HL-60/S4 treated with phorbol 12-myristate 13-acetate at 8.2 ng/mL for 4 days and 3 days (cell line): ENCODE measurements around the gene ADAMTS3.

Experiments
- in situ Hi-C: fragments of 300-500 bp; cut with MboI; formaldehyde crosslinking; loops from 2 replicates; pipeline ENCODE4 v1.15.0; 2022; ENCODE audit warnings: low sequenced_read_pairs

Gene ADAMTS3

DNA sequence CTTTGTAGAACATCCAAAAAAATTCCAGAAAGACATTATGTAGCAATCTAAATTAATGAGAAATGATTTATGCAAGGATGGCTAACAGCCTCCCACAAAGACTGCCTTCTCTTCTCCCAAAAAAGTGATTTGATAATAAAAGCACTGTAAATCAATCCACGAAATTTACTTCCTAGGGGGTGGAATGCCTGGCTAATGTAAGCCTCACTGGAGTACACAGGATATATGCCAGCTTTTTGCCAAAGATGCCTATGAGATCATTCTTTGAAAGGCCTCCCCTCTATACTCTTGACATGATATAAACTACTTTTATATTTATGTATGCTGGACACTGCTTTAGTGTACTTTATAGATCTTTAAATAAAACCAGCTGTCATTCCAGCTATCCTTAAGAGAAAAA, 211.1 kb downstream of the ADAMTS3 start:
- in situ Hi-C loops: no loop called here

DNA sequence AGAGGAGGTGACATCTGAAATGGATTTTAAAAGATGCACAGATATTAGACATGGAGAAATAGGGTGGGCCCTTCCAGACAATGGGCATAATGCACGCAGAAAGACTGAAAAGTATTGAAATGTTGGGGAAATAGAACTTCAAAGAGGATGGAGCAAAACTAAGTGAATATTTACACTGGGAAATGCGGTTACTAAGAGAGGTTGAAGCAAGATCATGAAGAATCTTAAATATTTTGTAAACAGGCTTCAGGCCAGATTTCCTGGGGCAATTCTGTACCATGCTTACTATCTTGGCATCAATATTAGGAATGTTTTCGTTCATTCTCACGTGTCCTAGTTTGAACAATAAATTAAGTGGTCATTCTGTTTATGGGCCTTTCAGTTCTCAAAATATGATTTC, 216.3 kb downstream of the ADAMTS3 start:
- in situ Hi-C loops: no loop called here

- in situ Hi-C loops: no loop called here
Observed at GRCh38 chr4:72351521-72351920, 217.5 kb downstream of the ADAMTS3 start.

DNA sequence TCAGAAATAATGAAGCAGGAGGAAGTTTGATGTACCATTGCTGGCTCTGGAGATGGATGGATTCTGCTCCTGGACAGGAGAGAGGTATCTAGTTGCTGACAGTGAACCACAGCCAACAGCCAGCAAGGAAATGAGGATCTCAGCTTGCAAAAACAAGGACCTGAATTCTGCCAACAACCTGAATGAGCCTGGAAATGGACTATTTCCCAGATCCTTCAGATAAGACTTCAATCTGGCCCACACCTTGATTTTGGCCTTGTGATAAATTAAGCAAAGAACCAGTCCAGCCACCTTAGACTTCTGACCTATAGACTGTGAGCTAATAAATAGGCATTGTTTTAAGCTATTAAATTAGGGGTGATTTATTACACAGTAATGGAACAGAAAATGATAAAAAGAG, 220.3 kb downstream of the ADAMTS3 start:
- in situ Hi-C loops: no loop called here

GRCh38 chr4:72344418-72344817, 224.6 kb downstream of the ADAMTS3 start:
- in situ Hi-C loops: no loop called here

DNA sequence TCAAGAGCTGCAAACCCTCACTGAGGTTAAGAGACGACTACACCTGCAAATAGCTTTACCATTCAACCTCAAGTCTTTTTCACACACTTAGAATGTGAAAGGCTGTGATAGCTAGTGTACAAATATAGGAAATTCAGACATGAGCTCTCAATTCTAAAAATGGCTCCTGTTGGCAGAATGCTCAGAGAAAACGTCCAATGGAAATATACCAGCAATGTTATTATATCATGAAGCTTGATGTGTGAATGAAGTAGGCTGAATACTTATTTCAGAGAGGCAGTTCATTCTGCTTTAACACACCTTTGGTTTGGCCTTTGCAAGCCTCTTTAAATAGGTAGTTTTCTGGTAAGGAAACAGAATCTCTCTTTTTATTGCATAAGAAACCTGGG, 227.6 kb downstream of the ADAMTS3 start:
- in situ Hi-C loops: no loop called here

- in situ Hi-C loops: no loop called here
Observed at GRCh38 chr4:72340803-72341431, 228.1 kb downstream of the ADAMTS3 start.

- in situ Hi-C loops: no loop called here
Observed at GRCh38 chr4:72338060-72338459, 231.0 kb downstream of the ADAMTS3 start.

- in situ Hi-C loops: no loop called here
Observed at GRCh38 chr4:72330381-72330780, 238.6 kb downstream of the ADAMTS3 start.

DNA sequence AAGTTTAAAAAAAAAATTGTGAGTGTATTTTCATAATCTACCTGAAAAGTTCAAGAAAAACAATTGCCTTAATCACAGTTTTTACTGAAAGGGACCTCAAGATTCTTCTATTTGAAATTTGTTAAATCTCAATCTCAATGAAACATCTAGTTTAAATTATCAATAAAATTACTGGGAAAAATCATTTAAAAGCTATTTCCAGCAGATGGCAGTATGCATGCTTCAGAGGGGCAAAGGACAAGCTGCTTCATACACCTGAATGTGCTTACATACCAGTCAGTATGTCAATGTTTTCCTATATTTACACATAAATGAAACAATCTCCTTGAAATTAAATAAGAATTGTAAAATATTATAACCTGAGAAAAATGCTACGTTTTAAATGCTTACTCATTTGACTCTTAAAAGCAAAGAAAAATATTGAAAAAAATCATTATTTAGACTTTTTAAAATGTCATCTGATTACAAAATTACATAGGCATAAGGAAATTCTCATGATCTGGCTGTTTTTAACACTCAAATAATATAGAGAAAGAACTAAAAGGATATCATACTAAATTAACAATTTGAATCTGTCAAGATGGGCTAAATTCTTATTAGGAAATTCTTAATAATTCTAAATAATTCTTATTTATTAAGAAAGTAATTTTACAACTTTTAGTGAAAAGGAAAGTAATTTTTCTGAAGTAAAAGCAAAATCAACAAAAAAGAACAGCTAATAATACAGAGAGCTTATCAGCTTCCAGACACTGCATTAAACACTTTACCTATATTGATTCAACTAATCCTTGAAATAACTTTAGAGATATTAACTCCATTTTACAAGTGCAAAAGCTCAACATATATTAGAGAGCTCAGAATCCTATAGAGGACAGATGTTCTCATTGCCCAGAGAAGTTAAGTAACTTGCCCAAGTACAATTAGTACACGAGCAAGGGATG, 242.1 kb downstream of the ADAMTS3 start:
- in situ Hi-C loops: no loop called here

DNA sequence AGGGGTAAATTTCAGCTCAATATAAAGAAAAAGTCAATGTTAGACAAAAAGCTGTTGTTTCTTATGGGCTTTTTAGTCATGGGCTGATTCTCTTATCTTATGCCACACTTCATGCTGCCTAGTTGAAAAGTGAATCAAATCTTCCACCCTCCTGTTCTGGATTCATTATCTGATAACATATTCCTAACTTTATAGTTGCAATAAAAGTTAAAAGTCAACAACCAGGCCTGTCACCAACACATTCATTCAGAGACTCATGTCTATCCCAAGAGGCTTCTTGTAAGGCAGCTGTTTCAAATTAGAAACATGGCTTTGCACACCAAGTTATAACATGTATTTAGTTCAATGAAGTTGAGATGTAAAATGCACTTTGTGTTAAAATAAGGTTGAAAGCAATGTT, 243.8 kb downstream of the ADAMTS3 start:
- in situ Hi-C loops: no loop called here

DNA sequence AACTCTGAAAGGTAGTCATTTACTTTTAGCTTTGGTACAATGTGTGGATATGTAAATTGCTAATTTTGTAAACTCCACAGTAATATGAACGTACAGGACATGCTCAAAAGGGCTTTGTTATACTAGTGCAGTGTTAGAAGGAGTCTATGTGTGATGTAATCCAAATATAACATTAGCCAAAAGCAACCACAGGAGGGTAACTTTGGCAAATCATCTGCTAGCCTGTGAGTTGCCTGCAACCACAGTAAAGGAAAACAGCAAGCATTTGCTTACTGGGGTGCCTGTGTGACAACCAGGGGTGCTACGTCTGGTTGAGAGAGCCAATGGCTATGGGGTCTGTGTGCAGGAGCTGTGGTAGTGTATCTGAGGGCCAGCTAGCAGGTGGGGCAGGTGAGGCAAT, 245.8 kb downstream of the ADAMTS3 start:
- in situ Hi-C loops: no loop called here

DNA sequence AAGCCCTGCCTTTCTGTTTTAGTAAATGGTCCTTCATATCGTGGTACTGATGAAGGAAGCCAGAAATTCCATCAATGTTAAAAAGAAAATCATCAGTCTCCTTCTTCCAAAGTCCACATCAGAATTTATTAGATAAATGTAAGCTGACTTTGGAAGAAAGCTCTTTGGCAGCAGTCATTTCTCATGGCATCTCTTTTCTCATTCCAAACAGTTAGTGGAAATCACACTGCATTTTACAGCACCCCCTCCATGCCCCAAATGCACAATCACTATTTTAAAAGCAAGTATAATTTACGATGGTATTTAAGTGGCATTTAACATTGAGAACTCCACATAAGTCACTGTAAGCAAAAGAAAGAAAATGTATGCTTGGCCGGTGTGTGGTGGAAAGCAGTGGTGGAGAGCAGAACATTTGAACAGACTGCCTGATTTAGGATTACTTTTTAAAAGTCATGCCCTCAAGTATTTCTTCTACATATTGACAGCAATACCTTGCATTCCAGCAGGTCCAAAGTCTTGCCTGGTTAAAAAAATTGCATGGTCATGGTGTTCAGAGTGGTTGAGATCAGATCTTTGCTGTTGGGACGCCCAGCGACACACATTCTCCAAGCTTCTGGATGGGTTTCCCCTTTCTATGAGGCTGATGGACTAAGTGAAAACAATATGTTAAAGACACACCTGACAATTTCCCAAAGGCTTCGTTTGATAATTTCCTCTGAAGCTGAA, 248.6 kb downstream of the ADAMTS3 start:
- in situ Hi-C loops: no loop called here

DNA sequence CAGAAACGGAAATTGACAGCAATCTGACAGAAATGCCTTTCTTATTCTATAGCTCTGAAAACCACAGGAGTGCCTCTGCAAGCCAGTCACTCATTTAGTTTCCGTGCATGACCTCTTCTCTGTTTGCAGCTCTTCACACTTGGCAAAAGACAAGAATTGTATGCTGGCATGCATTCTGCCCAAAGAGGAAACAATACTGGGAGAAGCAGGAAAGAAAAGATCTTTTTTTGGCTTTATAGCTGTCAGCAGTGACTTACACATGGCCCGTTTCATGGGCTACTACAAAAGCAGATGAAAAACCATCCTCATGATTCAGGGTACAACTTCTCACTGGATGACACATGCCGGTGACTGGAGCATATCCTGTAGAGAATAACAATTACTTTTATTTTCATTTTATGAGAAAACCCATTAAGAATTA, 249.4 kb downstream of the ADAMTS3 start:
- in situ Hi-C loops: no loop called here

DNA sequence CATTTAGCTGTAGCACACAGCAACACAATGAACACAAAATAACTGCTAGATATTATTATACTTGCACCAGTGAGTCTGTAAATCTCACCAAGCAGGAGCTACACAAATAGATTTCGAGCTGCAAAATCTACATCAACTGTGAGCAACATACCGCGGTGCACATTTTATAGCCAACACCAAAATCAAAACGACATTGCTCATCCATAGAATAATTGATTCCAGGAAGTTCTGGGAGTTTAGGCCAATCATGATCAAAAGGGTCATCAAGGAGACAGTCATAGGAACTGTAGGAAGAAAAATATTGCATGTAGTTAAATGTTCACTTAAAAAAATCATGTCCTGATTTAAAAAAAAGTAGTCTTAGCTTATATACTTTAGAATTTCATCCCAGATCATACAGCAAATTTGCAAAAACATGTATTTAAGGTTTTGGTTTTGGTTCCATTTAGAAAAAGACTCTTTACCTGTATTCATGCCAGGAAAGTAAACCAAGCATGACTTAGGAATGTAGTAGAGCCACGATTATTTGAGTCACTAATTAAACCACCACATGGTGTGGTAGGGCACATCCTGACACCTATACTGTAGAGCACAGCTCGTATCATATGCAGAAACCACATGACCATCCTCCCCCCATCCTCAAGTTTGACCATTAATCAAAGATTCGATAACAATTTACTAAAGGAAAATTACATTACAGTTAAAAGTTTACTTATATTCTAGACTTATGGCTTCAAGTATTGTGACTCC, 250.4 kb downstream of the ADAMTS3 start:
- in situ Hi-C loops: no loop called here

GRCh38 chr4:72314869-72315268, 254.2 kb downstream of the ADAMTS3 start:
- in situ Hi-C loops: no loop called here

GRCh38 chr4:72313121-72313520, 255.9 kb downstream of the ADAMTS3 start:
- in situ Hi-C loops: no loop called here

GRCh38 chr4:72312032-72312650, 256.9 kb downstream of the ADAMTS3 start:
- in situ Hi-C loops: no loop called here

DNA sequence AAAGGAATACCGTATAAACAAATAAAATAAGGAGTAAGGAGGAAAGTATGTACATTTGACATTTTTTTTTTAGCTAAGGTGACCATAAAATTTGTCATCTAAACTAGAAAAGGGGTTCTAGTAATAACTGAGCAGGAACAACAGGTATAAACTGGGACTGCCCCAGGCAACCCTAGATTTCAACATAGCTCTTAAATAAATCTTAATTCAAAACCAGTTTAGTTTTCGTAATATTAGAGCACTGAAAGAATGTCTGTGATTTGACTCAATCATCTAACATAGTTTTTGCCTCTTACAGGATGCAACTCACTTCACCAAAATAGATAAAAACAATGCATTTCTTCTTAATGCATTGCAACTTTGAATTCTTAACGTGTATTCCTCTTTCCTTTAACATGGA, 257.7 kb downstream of the ADAMTS3 start:
- in situ Hi-C loops: no loop called here

GRCh38 chr4:72305620-72306019, 263.4 kb downstream of the ADAMTS3 start:
- in situ Hi-C loops: no loop called here

DNA sequence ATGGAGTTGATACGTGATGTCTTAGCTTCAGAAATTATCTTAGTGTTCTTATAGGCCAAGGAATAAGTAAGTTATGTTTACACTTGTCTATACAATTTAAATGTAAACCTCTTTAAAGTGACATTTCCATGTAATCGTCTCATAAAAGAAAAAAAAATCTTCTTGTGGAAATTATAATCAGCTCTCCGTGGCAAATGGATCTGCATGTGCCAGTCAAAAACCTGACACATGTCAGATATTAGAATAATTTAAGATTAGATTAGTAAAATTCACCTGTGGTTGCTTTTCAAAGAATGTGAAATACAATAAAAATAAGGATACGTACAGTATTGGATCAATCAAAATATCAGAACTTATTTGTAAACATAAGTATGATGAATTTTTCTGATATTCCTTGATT, 263.9 kb downstream of the ADAMTS3 start:
- in situ Hi-C loops: no loop called here
